WTC11 (cell line): ENCODE measurements around the gene ZMYND11. TPM values are rescaled to one million over a fixed set of nuclear protein-coding genes. Genes with fewer than 3 reads are reported as not detected.

ENCODE experiments used
- ATAC-seq: fragments of 200-7000 bp; cut with Tn5 transposase; 2 replicates; pipeline ENCODE4 v1.10.0; 2021; ENCODE audit warnings: mild to moderate bottlenecking, moderate library complexity
- CTCF ChIA-PET: fragments of 300-600 bp; sonication (Branson Sonifier 250); formaldehyde crosslinking; loops from one replicate; lab custom pipeline; 2021; ENCODE audit warnings: antibody characterized with exemption; lab: Charles Lee
- POLR2A ChIA-PET: fragments of 350-600 bp; sonication (Branson Sonifier 250); formaldehyde crosslinking; loops from one replicate; lab custom pipeline; 2021; ENCODE audit warnings: antibody characterized with exemption; lab: Charles Lee
- DNase-seq: peaks from one replicate; pipeline ENCODE4 v3.0.0; 2021; ENCODE audit warnings: low spot score
- H3K27ac Mint-ChIP-seq: 2 replicates; pipeline ENCODE4 v1.8.0; 2021; ENCODE audit warnings: mixed read lengths
- H3K27me3 Mint-ChIP-seq: 2 replicates; pipeline ENCODE4 v1.8.0; 2021; ENCODE audit warnings: low read depth, mild to moderate bottlenecking, moderate library complexity, mixed read lengths
- H3K36me3 Mint-ChIP-seq: 2 replicates; pipeline ENCODE4 v1.8.0; 2021; ENCODE audit warnings: mixed read lengths
- H3K4me1 Mint-ChIP-seq: 2 replicates; pipeline ENCODE4 v1.8.0; 2022; ENCODE audit warnings: mixed read lengths
- H3K4me3 Mint-ChIP-seq: 2 replicates; pipeline ENCODE4 v1.8.0; 2021; ENCODE audit warnings: mild to moderate bottlenecking, moderate library complexity, mixed read lengths
- H3K9me3 Mint-ChIP-seq: 2 replicates; pipeline ENCODE4 v1.8.0; 2021; ENCODE audit warnings: mixed read lengths
- CREB1 ChIP-seq: sonication (generic); formaldehyde crosslinking; IDR thresholded peaks from 2 replicates; pipeline ENCODE4 v1.8.0; 2023; ENCODE audit warnings: mild to moderate bottlenecking, missing genetic modification reagents
- ERG ChIP-seq: fragments of 250-450 bp; sonication (Bioruptor Pico); IDR thresholded peaks from 2 replicates; pipeline ENCODE4 v1.8.0; 2021; ENCODE audit warnings: mild to moderate bottlenecking
- MXD4 ChIP-seq: fragments of 250-450 bp; sonication (Bioruptor Pico); IDR thresholded peaks from 2 replicates; pipeline ENCODE4 v1.8.0; 2021; ENCODE audit warnings: mild to moderate bottlenecking, moderate library complexity, borderline replicate concordance
- NFE2L1 ChIP-seq: sonication (generic); formaldehyde crosslinking; IDR thresholded peaks from 2 replicates; pipeline ENCODE4 v1.8.1; 2023; ENCODE audit warnings: missing genetic modification reagents
- NR1H2 ChIP-seq: sonication (generic); formaldehyde crosslinking; IDR thresholded peaks from 2 replicates; pipeline ENCODE4 v1.9.0; 2021; ENCODE audit warnings: mild to moderate bottlenecking, moderate library complexity, missing genetic modification reagents
- PRRX2 ChIP-seq: fragments of 250-450 bp; sonication (Bioruptor Pico); IDR thresholded peaks from 2 replicates; pipeline ENCODE4 v1.8.0; 2021; ENCODE audit warnings: mild to moderate bottlenecking
- TEAD1 ChIP-seq: sonication (generic); formaldehyde crosslinking; IDR thresholded peaks from 2 replicates; pipeline ENCODE4 v1.8.0; 2022; ENCODE audit warnings: mild to moderate bottlenecking, missing genetic modification reagents
- ZMAT4 ChIP-seq: fragments of 250-450 bp; sonication (Bioruptor Pico); IDR thresholded peaks from 2 replicates; pipeline ENCODE4 v1.9.0; 2021; ENCODE audit warnings: mild to moderate bottlenecking
- ZNF281 ChIP-seq: sonication (generic); formaldehyde crosslinking; IDR thresholded peaks from 2 replicates; pipeline ENCODE4 v1.8.0; 2023; ENCODE audit warnings: mild to moderate bottlenecking, missing genetic modification reagents
- total RNA-seq: library from RNA; stranded (reverse); gene quantifications from 3 replicates; pipeline ENCODE4 v1.2.3, GENCODE V29; 2021
- TF ChIP-seq, protein P1 (sequence below): sonication (generic); formaldehyde crosslinking; IDR thresholded peaks from 2 replicates; pipeline ENCODE4 v1.8.0; 2022; ENCODE audit warnings: mild to moderate bottlenecking, missing genetic modification reagents
- TF ChIP-seq, protein P2 (sequence below): sonication (generic); formaldehyde crosslinking; IDR thresholded peaks from 2 replicates; pipeline ENCODE4 v1.8.1; 2023; ENCODE audit warnings: mild to moderate bottlenecking, missing genetic modification reagents, moderate library complexity
- TF ChIP-seq, protein P3 (sequence below): sonication (generic); formaldehyde crosslinking; conservative IDR thresholded peaks from 2 replicates; pipeline ENCODE4 v1.8.1; 2023; ENCODE audit warnings: mild to moderate bottlenecking, low read depth, missing genetic modification reagents, moderate library complexity
- TF ChIP-seq, protein P4 (sequence below): sonication (generic); formaldehyde crosslinking; IDR thresholded peaks from 2 replicates; pipeline ENCODE4 v1.8.0; 2022; ENCODE audit warnings: mild to moderate bottlenecking, missing genetic modification reagents
- TF ChIP-seq, protein P5 (sequence below): sonication (generic); formaldehyde crosslinking; IDR thresholded peaks from 2 replicates; pipeline ENCODE4 v1.8.1; 2022; ENCODE audit warnings: low read depth, mild to moderate bottlenecking, moderate library complexity, missing genetic modification reagents, borderline replicate concordance

Gene ZMYND11
- total RNA-seq, 1 experiment from 2014 or later: 22.3 TPM

DNA sequence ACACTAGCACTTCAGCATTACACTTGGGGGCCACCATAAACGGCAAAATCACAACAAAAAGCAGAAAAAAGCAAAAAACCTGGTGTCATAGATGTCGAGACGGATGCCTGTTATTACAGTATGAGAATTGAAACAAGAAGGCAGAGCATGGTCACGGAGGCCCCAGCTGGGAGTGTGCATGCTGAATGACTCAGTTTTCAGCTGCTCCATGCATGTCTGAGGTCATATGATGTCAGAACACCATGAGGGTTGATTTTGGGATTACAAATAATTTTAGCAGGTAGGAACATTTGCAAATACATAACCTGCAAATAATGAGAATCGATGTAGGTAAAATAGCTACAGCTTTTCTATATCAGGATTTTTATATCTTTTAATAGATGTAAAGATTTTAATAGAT lies 19.1 kb downstream of the ZMYND11 start:
- ChIA-PET CTCF (interaction anchor here (0.5 kb wide), 1 partner anchor 80 kb away, joined by 5 read pairs; no protein-coding TSS in a partner anchor), POLR2A (no interaction called here)
- TF ChIP-seq ERG (CRISPR knock-in tag) (no peak), TEAD1 (no peak), CREB1 (CRISPR knock-in tag) (no peak), PRRX2 (CRISPR knock-in tag) (no peak), NFE2L1 (CRISPR knock-in tag) (no peak), ZNF281 (CRISPR knock-in tag) (no peak), NR1H2 (CRISPR knock-in tag) (no peak)
- TF ChIP-seq, protein P1, sequence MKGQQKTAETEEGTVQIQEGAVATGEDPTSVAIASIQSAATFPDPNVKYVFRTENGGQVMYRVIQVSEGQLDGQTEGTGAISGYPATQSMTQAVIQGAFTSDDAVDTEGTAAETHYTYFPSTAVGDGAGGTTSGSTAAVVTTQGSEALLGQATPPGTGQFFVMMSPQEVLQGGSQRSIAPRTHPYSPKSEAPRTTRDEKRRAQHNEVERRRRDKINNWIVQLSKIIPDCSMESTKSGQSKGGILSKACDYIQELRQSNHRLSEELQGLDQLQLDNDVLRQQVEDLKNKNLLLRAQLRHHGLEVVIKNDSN (CRISPR knock-in tag): no peak
- TF ChIP-seq, protein P2, sequence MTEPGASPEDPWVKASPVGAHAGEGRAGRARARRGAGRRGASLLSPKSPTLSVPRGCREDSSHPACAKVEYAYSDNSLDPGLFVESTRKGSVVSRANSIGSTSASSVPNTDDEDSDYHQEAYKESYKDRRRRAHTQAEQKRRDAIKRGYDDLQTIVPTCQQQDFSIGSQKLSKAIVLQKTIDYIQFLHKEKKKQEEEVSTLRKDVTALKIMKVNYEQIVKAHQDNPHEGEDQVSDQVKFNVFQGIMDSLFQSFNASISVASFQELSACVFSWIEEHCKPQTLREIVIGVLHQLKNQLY (CRISPR knock-in tag): no peak
- TF ChIP-seq, protein P3, sequence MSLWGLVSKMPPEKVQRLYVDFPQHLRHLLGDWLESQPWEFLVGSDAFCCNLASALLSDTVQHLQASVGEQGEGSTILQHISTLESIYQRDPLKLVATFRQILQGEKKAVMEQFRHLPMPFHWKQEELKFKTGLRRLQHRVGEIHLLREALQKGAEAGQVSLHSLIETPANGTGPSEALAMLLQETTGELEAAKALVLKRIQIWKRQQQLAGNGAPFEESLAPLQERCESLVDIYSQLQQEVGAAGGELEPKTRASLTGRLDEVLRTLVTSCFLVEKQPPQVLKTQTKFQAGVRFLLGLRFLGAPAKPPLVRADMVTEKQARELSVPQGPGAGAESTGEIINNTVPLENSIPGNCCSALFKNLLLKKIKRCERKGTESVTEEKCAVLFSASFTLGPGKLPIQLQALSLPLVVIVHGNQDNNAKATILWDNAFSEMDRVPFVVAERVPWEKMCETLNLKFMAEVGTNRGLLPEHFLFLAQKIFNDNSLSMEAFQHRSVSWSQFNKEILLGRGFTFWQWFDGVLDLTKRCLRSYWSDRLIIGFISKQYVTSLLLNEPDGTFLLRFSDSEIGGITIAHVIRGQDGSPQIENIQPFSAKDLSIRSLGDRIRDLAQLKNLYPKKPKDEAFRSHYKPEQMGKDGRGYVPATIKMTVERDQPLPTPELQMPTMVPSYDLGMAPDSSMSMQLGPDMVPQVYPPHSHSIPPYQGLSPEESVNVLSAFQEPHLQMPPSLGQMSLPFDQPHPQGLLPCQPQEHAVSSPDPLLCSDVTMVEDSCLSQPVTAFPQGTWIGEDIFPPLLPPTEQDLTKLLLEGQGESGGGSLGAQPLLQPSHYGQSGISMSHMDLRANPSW (CRISPR knock-in tag): no peak
- TF ChIP-seq, protein P4, sequence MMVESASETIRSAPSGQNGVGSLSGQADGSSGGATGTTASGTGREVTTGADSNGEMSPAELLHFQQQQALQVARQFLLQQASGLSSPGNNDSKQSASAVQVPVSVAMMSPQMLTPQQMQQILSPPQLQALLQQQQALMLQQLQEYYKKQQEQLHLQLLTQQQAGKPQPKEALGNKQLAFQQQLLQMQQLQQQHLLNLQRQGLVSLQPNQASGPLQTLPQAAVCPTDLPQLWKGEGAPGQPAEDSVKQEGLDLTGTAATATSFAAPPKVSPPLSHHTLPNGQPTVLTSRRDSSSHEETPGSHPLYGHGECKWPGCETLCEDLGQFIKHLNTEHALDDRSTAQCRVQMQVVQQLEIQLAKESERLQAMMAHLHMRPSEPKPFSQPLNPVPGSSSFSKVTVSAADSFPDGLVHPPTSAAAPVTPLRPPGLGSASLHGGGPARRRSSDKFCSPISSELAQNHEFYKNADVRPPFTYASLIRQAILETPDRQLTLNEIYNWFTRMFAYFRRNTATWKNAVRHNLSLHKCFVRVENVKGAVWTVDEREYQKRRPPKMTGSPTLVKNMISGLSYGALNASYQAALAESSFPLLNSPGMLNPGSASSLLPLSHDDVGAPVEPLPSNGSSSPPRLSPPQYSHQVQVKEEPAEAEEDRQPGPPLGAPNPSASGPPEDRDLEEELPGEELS (CRISPR knock-in tag): no peak
- Mint-ChIP-seq H3K9me3 (peaks cover 21% of the 10 kb centered on the region), H3K27ac (no peak overlapping the region), H3K4me3 (no peak overlapping the region), H3K4me1 (no peaks in the 10 kb centered on the region), H3K27me3 (no peaks in the 10 kb centered on the region), H3K36me3 (peaks cover 21% of the 10 kb centered on the region)
- no peak for ATAC-seq
- no peak for DNase-seq

GRCh38 chr10:167383-167782 lies 32.1 kb downstream of the ZMYND11 start:
- TF ChIP-seq NR1H2 (CRISPR knock-in tag) (no peak), ZMAT4 (no peak), MXD4 (CRISPR knock-in tag) (no peak)
- TF ChIP-seq, protein P5, sequence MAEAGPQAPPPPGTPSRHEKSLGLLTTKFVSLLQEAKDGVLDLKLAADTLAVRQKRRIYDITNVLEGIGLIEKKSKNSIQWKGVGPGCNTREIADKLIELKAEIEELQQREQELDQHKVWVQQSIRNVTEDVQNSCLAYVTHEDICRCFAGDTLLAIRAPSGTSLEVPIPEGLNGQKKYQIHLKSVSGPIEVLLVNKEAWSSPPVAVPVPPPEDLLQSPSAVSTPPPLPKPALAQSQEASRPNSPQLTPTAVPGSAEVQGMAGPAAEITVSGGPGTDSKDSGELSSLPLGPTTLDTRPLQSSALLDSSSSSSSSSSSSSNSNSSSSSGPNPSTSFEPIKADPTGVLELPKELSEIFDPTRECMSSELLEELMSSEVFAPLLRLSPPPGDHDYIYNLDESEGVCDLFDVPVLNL: no peak
- ChIA-PET POLR2A (no interaction called here), CTCF (no interaction called here)
- H3K4me3 Mint-ChIP-seq: no peak overlapping the region
- H3K27me3 Mint-ChIP-seq: no peaks in the 10 kb centered on the region
- H3K36me3 Mint-ChIP-seq: no peaks in the 10 kb centered on the region
- peaks cover 15% of the 10 kb centered on the region for H3K4me1 Mint-ChIP-seq
- ATAC-seq (no peak), DNase-seq (no peak)
- no peak overlapping the region for H3K27ac Mint-ChIP-seq
- H3K9me3 Mint-ChIP-seq: peaks cover 6% of the 10 kb centered on the region; the same call in 1 of the 2 replicates
